AG09309 (cell line): ENCODE measurements around the gene UBE2D3.

Source experiments
- DNase-seq: peaks from one replicate; pipeline ENCODE4 v3.0.0-alpha.2; 2010; ENCODE audit warnings: low read depth
- H3K4me3 ChIP-seq: 2 replicates; pipeline ENCODE4 v1.5.1; 2011; ENCODE audit warnings: mild to moderate bottlenecking, low read depth, low read length, moderate library complexity; ENCODE audit not compliant: control insufficient read depth
- CTCF ChIP-seq: IDR thresholded peaks from 2 replicates; pipeline ENCODE4 v1.5.1; 2011; ENCODE audit warnings: mild to moderate bottlenecking, low read depth, low read length, inconsistent platforms; ENCODE audit not compliant: insufficient read depth, control insufficient read depth; ENCODE audit errors: missing control alignments

UBE2D3 gene

GRCh38 chr4:102757681-102758080, 69.7 kb downstream of the UBE2D3 start:
- no peak for TF ChIP-seq CTCF
- no peak overlapping the region for H3K4me3 ChIP-seq
- DNase-seq: no peak

GRCh38 chr4:102754044-102754443, 73.3 kb downstream of the UBE2D3 start:
- no peak for TF ChIP-seq CTCF
- no peak for DNase-seq
- no peak overlapping the region for H3K4me3 ChIP-seq

- no peak for DNase-seq
- TF ChIP-seq CTCF: no peak
- no peak overlapping the region for H3K4me3 ChIP-seq
These were observed 75.4 kb downstream of the UBE2D3 start for GRCh38 chr4:102751941-102752340.
